Natural killer cell treated with Interleukin-12 subunit alpha and Interleukin-12 subunit beta and Interleukin-15 and Interleukin-18, amount 100 ng/mL, for 72 hours (primary cell): Measurements from ENCODE around the gene ZNF280A. TPM values are rescaled to one million over a fixed set of nuclear protein-coding genes. Genes with fewer than 3 reads are reported as not detected.
A peak's percentile ranks its signal among the peaks of the same experiment; 100 is the strongest.

ENCODE experiments used
- ATAC-seq, 2 donors: fragments of 150-1000 bp; cut with Tn5 transposase in 1 of 2; sonication (Bioruptor Pico), chemical (Tn5 transposase) in 1 of 2; 2 replicates each; pipeline ENCODE4 v1.10.0; 2021
- DNase-seq: peaks from one replicate; pipeline ENCODE4 v3.0.0; 2022; ENCODE audit warnings: low spot score
- H3K27ac Mint-ChIP-seq, 2 donors: 1 replicate in 1 of 2; 2 replicates in 1 of 2; pipeline ENCODE4 v1.8.0; 2022; ENCODE audit warnings: mixed read lengths in 2 of 2, mild to moderate bottlenecking in 1 of 2, moderate library complexity in 1 of 2
- H3K27me3 Mint-ChIP-seq, 2 donors: 1 replicate in 1 of 2; 2 replicates in 1 of 2; pipeline ENCODE4 v1.8.0; 2022; ENCODE audit warnings: mixed read lengths in 2 of 2
- H3K36me3 Mint-ChIP-seq: one replicate; pipeline ENCODE4 v1.8.0; 2022; ENCODE audit warnings: mixed read lengths
- H3K4me1 Mint-ChIP-seq, 2 donors: 1 replicate in 1 of 2; 2 replicates in 1 of 2; pipeline ENCODE4 v1.8.0; 2022; ENCODE audit warnings: low read depth in 2 of 2, mixed read lengths in 2 of 2, mild to moderate bottlenecking in 1 of 2
- H3K4me3 Mint-ChIP-seq: one replicate; pipeline ENCODE4 v1.8.0; 2022; ENCODE audit warnings: mixed read lengths
- H3K9me3 Mint-ChIP-seq: 2 replicates; pipeline ENCODE4 v1.8.0; 2022; ENCODE audit warnings: mixed read lengths
- total RNA-seq, 2 donors: library from RNA; stranded (reverse); gene quantifications; one replicate each; pipeline ENCODE4 v1.2.3, GENCODE V29; 2022

Gene ZNF280A
- total RNA-seq, 2 donors from 2014 or later = not detected

DNA sequence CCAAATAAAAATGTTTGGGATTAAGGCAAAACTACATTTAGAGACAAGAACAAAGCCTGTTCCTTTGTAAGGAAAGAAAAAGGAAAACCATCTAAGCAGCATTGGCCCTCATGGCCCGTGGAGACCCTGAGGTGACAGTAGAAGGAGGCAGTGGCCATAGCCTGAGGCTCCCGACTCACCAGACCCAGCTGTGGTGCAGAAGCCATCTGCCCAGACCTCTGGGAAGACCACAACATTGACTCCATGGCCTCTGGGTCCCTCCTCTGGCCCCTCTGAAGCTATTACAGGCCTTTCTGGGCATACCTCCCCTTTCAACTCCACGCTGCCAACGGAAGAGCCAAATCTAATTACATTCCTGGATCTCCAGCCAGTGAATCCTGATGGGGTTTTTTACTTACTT is 32.6 kb upstream of the ZNF280A start:
- Mint-ChIP-seq H3K36me3 (no peaks in the 10 kb centered on the region), H3K4me1 (no peaks in the 10 kb centered on the region), H3K4me3 (no peak overlapping the region), H3K9me3 (no peaks in the 10 kb centered on the region), H3K27me3 (peaks cover 0 to 4% of the 10 kb centered on the region in 2 donors), H3K27ac (no peak overlapping the region)
- ATAC-seq (no peak), DNase-seq (no peak)

DNA sequence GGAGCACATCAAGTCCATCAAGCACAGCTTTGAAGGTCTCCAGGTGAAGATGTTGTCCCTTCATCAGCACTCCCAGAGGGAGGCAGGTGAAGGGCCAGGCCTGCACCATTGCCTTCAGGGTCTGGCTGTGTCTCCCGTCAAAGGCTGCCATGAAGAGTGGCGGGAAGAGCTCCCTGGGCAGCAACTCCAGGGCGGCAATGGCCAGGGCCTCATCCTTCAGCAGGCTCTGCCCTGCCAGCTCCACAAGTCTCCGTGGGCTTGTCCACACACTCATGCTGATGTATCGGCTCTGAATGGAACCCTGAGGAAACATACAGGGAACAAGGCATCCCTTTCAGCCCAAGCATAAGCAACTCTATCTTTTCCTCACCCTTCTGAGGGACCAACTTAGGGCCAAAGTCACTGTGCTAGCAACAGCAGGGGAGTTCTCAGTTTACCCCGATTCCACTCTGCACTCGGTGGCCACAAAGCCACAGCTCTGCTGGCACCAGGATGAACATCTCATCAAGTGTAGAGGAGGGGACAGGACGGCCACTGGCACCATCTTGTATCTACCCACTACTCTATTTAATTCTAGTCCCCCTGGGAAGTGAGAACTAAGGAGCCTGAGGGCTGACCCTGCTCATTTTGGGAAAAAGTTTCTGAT is 30.8 kb upstream of the ZNF280A start:
- Mint-ChIP-seq H3K9me3 (no peaks in the 10 kb centered on the region), H3K4me3 (no peak overlapping the region), H3K4me1 (no peaks in the 10 kb centered on the region), H3K36me3 (no peaks in the 10 kb centered on the region), H3K27ac (no peak overlapping the region), H3K27me3 (peaks cover 0 to 4% of the 10 kb centered on the region in 2 donors)
- ATAC-seq (no peak), DNase-seq (no peak)

DNA sequence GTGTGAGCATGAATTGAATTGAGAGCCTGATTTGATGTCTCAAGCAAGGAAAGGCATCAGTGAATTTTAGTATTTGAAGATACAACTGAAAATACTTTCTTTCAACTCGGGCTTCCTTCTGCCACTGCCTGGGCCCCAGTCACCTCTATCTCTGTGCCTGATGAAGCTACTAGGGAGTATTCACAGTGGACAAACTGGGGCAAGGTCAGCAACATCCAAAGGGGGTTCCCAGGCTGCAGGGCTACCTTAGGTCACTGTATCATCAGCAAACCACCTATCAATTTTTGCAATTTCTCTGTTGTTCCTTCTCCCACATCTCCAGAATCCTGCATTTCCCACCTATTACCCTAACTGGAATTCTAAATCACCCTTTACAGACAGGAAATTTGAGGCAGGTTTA is 28.8 kb upstream of the ZNF280A start:
- H3K27me3 Mint-ChIP-seq = peaks cover 0 to 4% of the 10 kb centered on the region in 2 donors
- H3K4me3 Mint-ChIP-seq = no peak overlapping the region
- no peak overlapping the region for H3K27ac Mint-ChIP-seq

DNA sequence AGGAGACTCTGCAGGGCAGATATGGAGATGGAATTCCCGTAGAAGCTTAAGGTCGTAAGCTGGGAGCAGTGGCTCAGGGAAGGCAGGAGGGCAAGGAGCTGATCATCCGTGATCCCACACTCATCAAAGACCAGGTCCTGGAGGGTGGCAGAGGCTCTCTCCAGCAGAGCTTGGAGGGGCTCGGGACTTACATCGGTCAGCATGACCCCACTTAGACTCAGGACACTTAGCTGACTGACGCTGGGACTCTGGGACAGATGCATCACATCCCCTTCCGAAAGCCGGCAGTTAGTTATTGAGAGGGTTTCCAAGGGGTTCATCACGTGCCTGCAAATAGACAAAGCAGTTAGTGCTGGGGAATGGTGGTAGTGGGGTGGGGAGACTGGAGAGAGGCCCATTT is 28.2 kb upstream of the ZNF280A start:
- ATAC-seq = no peak
- H3K4me3 Mint-ChIP-seq = no peak overlapping the region

More for the DNA sequence above, 28.8 kb upstream of the ZNF280A start:
- DNase-seq (no peak), ATAC-seq (no peak)
- Mint-ChIP-seq H3K9me3 (no peaks in the 10 kb centered on the region), H3K4me1 (no peaks in the 10 kb centered on the region), H3K36me3 (no peaks in the 10 kb centered on the region)

DNA sequence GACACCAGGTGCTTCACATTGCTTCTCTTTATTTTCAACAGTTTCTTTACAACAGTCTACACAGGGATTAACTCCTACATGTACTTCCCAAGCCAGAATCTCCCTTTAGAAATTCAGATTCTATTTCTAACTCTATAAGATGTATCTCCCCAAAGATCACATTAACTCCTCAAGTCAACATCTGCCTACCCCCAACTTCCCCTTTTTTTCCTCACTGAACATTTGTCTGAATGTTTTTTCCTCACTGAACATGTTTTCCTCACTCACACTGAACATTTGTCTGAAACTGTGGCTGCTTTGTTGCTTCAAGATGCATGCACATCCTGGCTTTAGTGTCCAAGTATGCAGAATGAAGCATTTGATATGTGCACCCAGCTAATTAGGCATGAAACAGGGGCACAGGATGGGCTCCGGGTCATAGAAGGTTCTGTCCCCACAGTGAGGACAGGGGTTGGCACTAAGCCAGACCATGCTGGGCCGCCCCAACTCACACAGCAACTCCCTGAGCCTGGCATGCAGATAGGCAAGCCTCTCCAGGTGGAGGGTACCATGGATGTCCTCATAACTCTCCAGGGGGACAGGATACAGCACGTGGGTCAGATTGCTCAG is 27.7 kb upstream of the ZNF280A start:
- H3K27ac Mint-ChIP-seq = no peak overlapping the region
- ATAC-seq (no peak), DNase-seq (no peak)
- H3K27me3 Mint-ChIP-seq = peaks cover 0 to 4% of the 10 kb centered on the region in 2 donors
- no peak overlapping the region for H3K4me3 Mint-ChIP-seq
- H3K36me3 Mint-ChIP-seq = no peaks in the 10 kb centered on the region
- no peaks in the 10 kb centered on the region for H3K9me3 Mint-ChIP-seq
- H3K4me1 Mint-ChIP-seq = no peaks in the 10 kb centered on the region

More for the DNA sequence above, 28.2 kb upstream of the ZNF280A start:
- no peak for DNase-seq
- Mint-ChIP-seq H3K27me3 (peaks cover 0 to 4% of the 10 kb centered on the region in 2 donors), H3K9me3 (no peaks in the 10 kb centered on the region), H3K4me1 (no peaks in the 10 kb centered on the region), H3K27ac (no peak overlapping the region), H3K36me3 (no peaks in the 10 kb centered on the region)

DNA sequence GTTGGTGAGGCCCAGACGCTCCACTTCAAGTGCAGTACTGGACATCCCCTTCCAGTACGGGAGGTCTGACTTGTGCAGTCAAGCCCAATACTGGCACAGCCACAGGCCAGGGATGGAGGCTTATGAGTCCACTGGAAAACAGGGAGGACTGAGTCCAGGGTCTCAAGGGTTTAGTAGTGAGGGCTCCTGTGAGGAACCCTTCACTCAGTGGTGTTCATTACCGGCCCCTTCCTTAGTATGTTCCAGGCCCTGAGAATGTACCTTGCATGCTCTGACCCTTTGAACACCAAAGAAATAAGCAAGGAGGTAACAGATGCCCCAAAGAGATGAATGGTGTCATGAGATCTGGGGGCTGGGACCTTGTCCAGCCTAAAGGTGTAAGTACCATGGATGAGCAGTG is 27.2 kb upstream of the ZNF280A start:
- Mint-ChIP-seq H3K27ac (no peak overlapping the region), H3K36me3 (no peaks in the 10 kb centered on the region), H3K4me1 (no peaks in the 10 kb centered on the region), H3K9me3 (no peaks in the 10 kb centered on the region), H3K27me3 (peaks cover 0 to 4% of the 10 kb centered on the region in 2 donors), H3K4me3 (no peak overlapping the region)
- ATAC-seq (no peak), DNase-seq (no peak)

DNA sequence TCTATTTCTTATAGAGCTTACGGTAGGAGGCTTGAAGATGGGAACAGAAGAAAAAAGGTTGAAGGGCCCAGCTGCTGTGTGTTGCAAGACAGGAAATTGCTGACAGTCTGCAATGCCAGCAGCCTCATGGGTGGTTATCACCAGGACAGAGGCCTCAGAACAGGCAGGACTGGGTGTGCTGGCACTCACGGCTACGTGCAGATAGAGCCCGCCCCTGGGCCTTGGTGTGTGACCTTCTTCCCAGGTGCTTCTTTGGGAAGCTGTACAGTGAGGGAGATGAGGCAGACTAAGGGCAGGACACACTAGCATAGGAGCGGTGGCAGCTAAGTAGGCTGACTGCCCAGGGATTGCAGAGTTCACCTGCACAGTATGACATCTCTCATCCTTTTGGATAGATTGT is 26.4 kb upstream of the ZNF280A start:
- ATAC-seq = peak in 1 of 2 donors; percentile 20
- no peak for DNase-seq
- H3K9me3 Mint-ChIP-seq = no peaks in the 10 kb centered on the region
- H3K4me3 Mint-ChIP-seq = no peak overlapping the region
- H3K27ac Mint-ChIP-seq = no peak overlapping the region
- H3K4me1 Mint-ChIP-seq = no peaks in the 10 kb centered on the region
- H3K36me3 Mint-ChIP-seq = no peaks in the 10 kb centered on the region
- peaks cover 0 to 4% of the 10 kb centered on the region in 2 donors for H3K27me3 Mint-ChIP-seq

DNA sequence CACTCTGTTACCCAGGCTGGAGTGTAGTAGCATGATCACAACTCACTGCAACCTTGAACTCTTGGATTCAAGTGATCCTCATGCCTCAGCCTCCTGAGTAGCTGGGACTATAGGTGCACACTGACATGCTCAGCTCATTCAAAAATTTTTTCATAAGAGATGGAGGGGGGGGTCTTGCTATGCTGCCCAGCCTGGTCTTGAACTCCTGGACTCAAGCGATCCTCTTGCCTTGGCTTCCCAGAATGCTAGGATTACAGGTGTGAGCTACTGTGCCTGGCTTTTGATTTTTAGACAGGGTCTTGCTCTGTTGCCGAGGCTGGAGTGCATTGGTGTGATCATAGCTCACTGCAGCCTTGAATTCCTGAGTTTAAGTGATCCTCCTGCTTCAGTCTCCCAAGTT is 25.0 kb upstream of the ZNF280A start:
- H3K27ac Mint-ChIP-seq = no peak overlapping the region
- H3K27me3 Mint-ChIP-seq = peaks cover 4 to 6% of the 10 kb centered on the region in 2 donors
- no peaks in the 10 kb centered on the region for H3K4me1 Mint-ChIP-seq
- DNase-seq = no peak
- ATAC-seq = no peak
- H3K9me3 Mint-ChIP-seq = no peaks in the 10 kb centered on the region
- H3K4me3 Mint-ChIP-seq = no peak overlapping the region
- no peaks in the 10 kb centered on the region for H3K36me3 Mint-ChIP-seq

DNA sequence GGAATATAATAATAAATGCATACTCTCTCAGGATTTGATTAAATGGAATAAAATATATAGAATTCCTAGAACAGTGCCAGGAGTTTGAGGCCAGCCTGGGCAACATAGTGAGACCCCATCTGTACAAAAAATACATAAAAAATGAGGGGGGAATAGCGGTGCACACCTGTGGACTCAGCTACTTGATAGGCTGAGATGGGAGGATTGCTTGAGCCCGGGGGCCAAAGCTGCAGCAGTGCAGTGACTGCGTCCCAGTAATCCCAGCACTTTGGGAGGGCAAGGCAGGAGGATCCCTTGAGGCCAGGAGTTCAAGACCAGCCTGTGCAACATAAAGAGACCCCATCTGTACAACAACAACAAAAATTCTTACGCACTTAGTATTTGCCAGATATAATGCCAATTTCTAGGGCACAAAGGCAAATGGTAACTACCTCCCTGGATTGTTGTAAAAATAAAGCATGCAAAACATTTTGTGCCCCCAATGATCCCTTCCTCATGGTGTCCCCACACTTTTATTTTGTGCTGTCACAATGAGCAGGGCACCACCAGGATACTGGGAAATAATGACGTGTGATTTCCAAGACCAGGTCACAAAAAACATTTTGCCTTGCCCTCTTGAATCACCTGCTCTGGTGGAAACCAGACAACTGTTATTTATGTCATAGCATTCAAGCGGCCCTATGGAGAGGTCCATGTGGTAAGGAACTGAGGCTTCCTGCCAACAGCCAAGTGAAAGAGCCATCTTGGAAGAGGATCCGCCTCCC is 18.3 kb upstream of the ZNF280A start:
- Mint-ChIP-seq H3K4me1 (no peaks in the 10 kb centered on the region), H3K36me3 (no peaks in the 10 kb centered on the region), H3K27me3 (peaks cover 7 to 24% of the 10 kb centered on the region in 2 donors), H3K4me3 (no peak overlapping the region), H3K27ac (no peak overlapping the region), H3K9me3 (no peaks in the 10 kb centered on the region)
- ATAC-seq = no peak
- no peak for DNase-seq

DNA sequence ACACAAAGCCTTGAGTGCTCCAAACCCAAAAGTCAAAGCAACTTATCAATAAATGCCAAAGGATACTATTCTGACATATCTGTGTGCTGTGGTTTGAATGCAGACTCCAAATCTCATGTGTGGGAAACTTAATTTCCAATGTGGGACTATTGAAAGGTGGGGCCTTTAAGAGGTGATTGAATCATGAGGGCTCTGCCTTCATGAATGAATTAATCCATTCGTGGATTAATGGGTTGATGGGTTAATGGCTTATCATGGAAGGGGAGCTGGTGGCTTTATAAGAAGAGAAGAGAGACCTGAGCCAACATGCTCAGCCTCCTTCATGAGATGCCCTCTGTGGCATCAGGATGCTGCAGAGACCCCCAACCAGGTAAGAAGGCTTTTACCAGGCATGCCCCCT is 16.8 kb upstream of the ZNF280A start:
- H3K4me3 Mint-ChIP-seq = no peak overlapping the region
- peaks cover 7 to 24% of the 10 kb centered on the region in 2 donors for H3K27me3 Mint-ChIP-seq
- no peak overlapping the region for H3K27ac Mint-ChIP-seq
- ATAC-seq (no peak), DNase-seq (no peak)
- no peaks in the 10 kb centered on the region for H3K9me3 Mint-ChIP-seq
- no peaks in the 10 kb centered on the region for H3K4me1 Mint-ChIP-seq
- no peaks in the 10 kb centered on the region for H3K36me3 Mint-ChIP-seq

DNA sequence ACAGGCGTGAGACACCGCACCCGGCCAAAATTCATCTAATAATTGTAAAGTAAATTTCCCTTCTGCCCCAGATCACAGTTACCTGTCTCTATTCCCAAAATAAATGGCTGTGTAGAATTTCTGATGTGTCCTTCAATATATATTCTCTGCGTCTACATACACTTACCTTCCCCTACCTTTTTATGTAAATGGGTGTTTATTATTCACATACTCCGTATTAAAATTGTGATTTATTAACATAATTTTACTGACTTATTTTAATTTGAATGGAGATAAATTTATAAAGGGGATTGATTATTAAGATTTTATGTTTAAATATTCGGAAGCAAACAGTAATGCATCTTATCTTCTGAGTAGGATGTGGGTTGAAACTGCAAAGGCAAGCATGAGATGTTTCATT is 16.4 kb upstream of the ZNF280A start:
- DNase-seq (no peak), ATAC-seq (no peak)
- no peak overlapping the region for H3K4me3 Mint-ChIP-seq
- H3K27ac Mint-ChIP-seq = no peak overlapping the region
- H3K9me3 Mint-ChIP-seq = no peaks in the 10 kb centered on the region
- no peaks in the 10 kb centered on the region for H3K4me1 Mint-ChIP-seq
- H3K36me3 Mint-ChIP-seq = no peaks in the 10 kb centered on the region
- H3K27me3 Mint-ChIP-seq = peaks cover 7 to 24% of the 10 kb centered on the region in 2 donors

DNA sequence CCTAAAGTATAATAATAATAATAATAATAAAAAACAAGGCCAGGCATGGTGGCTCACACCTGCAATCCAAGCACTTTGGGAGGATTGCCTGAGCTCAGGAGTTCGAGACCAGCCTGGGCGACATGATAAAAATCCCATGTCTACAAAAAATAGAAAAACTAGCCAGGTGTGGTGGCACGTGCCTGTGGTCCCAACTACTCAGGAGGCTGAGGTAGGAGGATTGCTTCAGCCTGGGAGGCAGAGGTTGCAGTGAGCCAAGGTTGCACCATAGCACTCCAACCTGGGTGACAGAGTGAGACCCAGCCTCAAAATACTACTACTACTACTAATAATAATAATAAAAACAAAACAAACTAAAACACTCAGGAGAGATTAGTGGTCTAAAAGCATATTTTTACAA is 15.6 kb upstream of the ZNF280A start:
- H3K27ac Mint-ChIP-seq = no peak overlapping the region
- no peaks in the 10 kb centered on the region for H3K9me3 Mint-ChIP-seq
- no peaks in the 10 kb centered on the region for H3K4me1 Mint-ChIP-seq
- peaks cover 7 to 24% of the 10 kb centered on the region in 2 donors for H3K27me3 Mint-ChIP-seq
- DNase-seq = no peak
- no peaks in the 10 kb centered on the region for H3K36me3 Mint-ChIP-seq
- H3K4me3 Mint-ChIP-seq = no peak overlapping the region
- ATAC-seq = no peak

DNA sequence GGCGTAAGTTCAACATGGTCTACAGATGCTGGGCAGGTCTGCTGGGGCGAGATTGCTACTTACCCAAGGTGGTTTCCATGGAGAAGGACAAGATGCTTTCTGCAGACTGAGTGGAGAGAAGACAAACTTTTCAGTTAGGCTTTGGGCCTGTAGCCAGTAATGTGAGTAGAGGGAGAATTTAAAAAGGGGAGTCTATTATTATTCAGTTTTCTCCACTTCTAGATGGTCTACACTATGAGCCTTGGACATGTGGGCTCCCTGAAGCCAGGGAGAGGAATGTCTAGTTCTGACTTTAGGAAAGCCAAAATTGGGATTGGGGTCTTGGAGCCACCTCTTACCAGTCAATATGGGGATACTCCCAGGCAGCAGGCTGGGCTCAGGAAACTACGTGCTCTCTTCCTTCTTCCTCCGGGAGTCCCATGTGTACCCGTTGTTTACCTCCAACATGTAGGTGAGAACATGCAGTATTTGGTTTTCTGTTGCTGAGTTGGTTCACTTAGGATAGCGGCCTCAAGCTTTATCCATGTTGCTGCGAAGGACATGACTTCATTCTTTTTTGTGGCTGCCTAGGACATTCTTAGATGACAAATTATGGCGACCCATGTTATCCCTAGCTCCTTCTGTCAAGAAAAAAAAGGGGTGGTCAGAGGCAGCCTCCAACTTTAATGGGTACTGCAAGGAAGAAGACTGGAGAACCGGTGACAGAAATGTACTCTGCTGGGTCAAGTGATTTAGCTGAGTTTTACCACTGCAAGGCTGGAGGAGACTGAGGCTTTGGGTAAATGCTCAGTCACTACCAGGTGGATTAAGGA is 14.7 kb upstream of the ZNF280A start:
- H3K4me3 Mint-ChIP-seq = no peak overlapping the region

More for the DNA sequence above, 14.7 kb upstream of the ZNF280A start:
- Mint-ChIP-seq H3K9me3 (no peaks in the 10 kb centered on the region), H3K36me3 (no peaks in the 10 kb centered on the region), H3K27ac (no peak overlapping the region), H3K4me1 (no peaks in the 10 kb centered on the region), H3K27me3 (peaks cover 5 to 18% of the 10 kb centered on the region in 2 donors)
- no peak for DNase-seq
- ATAC-seq = no peak
